HepG2 (cell line): ENCODE measurements around the gene KAZN. TPM values are rescaled to one million over a fixed set of nuclear protein-coding genes. Genes with fewer than 3 reads are reported as not detected.

ENCODE experiments used
- ATAC-seq: fragments of 200-7000 bp; cut with Tn5 transposase; 3 replicates; pipeline ENCODE4 v1.9.1; 2020; ENCODE audit warnings: mild to moderate bottlenecking, moderate library complexity
- BruUV-seq: library from RNA; stranded (reverse); fragments of 400-500 nt; replicated peaks from 2 replicates; lab custom pipeline; 2021; lab: Mats Ljungman, UMichigan
- CTCF ChIA-PET: fragments of 300-600 bp; formaldehyde crosslinking; extraction: SDS; loops from one replicate; lab custom pipeline; 2021; ENCODE audit warnings: low total read pairs, inconsistent platforms, low intra/inter-chr PET ratio; lab: Yijun Ruan, JAX
- POLR2A ChIA-PET: fragments of 350-600 bp; sonication (Branson Sonifier 250); formaldehyde crosslinking; loops from one replicate; lab custom pipeline; 2020; ENCODE audit warnings: antibody characterized with exemption, inconsistent platforms; lab: Yijun Ruan, JAX
- DNase-seq: peaks from one replicate; pipeline ENCODE4 v3.0.0-alpha.2; 2015; ENCODE audit warnings: low spot score
- FAIRE-seq: peaks from 3 replicates; lab custom pipeline; 2011; peaks lifted over from hg19 to GRCh38; lab: Jason Lieb, UNC
- H2AFZ ChIP-seq: one replicate; pipeline ENCODE4 v1.6.1; 2011; ENCODE audit warnings: low read length, inconsistent platforms
- H3K27ac ChIP-seq: fragments of 300-600 bp; 3 replicates; pipeline ENCODE4 v1.8.0; 2011; ENCODE audit warnings: mixed run types, mild to moderate bottlenecking, mixed read lengths, low read length, inconsistent platforms; ENCODE audit not compliant: insufficient read depth; ENCODE audit errors: extremely low read length
- H3K27me3 ChIP-seq, 2 experiments: fragments of 200-600 bp in 1 of 2; 2 replicates in 1 of 2; 3 replicates in 1 of 2; pipeline versions ENCODE4 v1.6.0 to v1.8.0; 2011; ENCODE audit warnings: low read length in 2 of 2, mild to moderate bottlenecking in 2 of 2, moderate library complexity in 2 of 2, inconsistent platforms in 1 of 2; ENCODE audit not compliant: insufficient read depth in 2 of 2, control insufficient read depth in 1 of 2
- H3K36me3 ChIP-seq, 2 experiments: fragments of 200-600 bp in 1 of 2; replicated peaks in 1 of 2; 2 replicates in 1 of 2; 3 replicates in 1 of 2; pipeline versions ENCODE4 v1.5.1 to v1.8.0; 2011; ENCODE audit warnings: low read length in 2 of 2, inconsistent platforms in 1 of 2; ENCODE audit not compliant: insufficient read depth in 2 of 2, control insufficient read depth in 1 of 2
- H3K4me1 ChIP-seq: 2 replicates; pipeline ENCODE4 v1.5.1; 2012; ENCODE audit warnings: low read length, inconsistent platforms; ENCODE audit not compliant: insufficient read depth
- H3K4me2 ChIP-seq: 2 replicates; pipeline ENCODE4 v1.6.0; 2011; ENCODE audit warnings: low read depth, low read length, inconsistent platforms
- H3K4me3 ChIP-seq, 3 experiments: fragments of 200-600 bp in 1 of 3; sonication (generic), shearing (Covaris generic) in 1 of 3; replicated peaks in 1 of 3; 2 replicates each; pipeline ENCODE4 v1.5.1; 2011 to 2016; ENCODE audit warnings: low read length in 3 of 3, inconsistent platforms in 2 of 3, low read depth in 2 of 3, mild to moderate bottlenecking in 2 of 3, control low read depth in 1 of 3, mixed read lengths in 1 of 3; ENCODE audit not compliant: insufficient read depth in 1 of 3
- H3K79me2 ChIP-seq: one replicate; pipeline ENCODE4 v1.6.1; 2011; ENCODE audit warnings: low read length, inconsistent platforms; ENCODE audit not compliant: insufficient read depth
- H3K9ac ChIP-seq: 2 replicates; pipeline ENCODE4 v1.6.0; 2011; ENCODE audit warnings: mild to moderate bottlenecking, low read depth, low read length, inconsistent platforms; ENCODE audit not compliant: insufficient read depth
- H3K9me3 ChIP-seq: 2 replicates; pipeline ENCODE4 v1.5.1; 2012; ENCODE audit warnings: mild to moderate bottlenecking, low read length
- H4K20me1 ChIP-seq: 2 replicates; pipeline ENCODE4 v1.6.0; 2011; ENCODE audit warnings: inconsistent platforms, mild to moderate bottlenecking, low read length, moderate library complexity; ENCODE audit not compliant: insufficient read depth
- GMEB2 ChIP-seq: IDR thresholded peaks from 2 replicates; pipeline ENCODE4 v1.6.1; 2016; ENCODE audit warnings: missing biosample characterization, missing genetic modification reagents, low read depth
- KAT8 ChIP-seq: IDR thresholded peaks from 2 replicates; pipeline ENCODE4 v1.6.1; 2016; ENCODE audit warnings: missing genetic modification reagents, missing compliant biosample characterization
- MEF2D ChIP-seq: sonication (generic); formaldehyde crosslinking; IDR thresholded peaks from 2 replicates; pipeline ENCODE4 v1.5.1; 2020; ENCODE audit warnings: mild to moderate bottlenecking, missing genetic modification reagents
- PRPF4 ChIP-seq: fragments of 200-400 bp; formaldehyde crosslinking; IDR thresholded peaks from 2 replicates; pipeline ENCODE4 v1.6.1; 2016; ENCODE audit warnings: low read length, low read depth; ENCODE audit not compliant: poor library complexity, severe bottlenecking
- SIN3A ChIP-seq: IDR thresholded peaks from 2 replicates; pipeline ENCODE4 v1.6.1; 2011; ENCODE audit warnings: low read depth, mild to moderate bottlenecking, control low read depth, low read length, borderline replicate concordance
- TBL1XR1 ChIP-seq: fragments of 150-350 bp; IDR thresholded peaks from 2 replicates; pipeline ENCODE4 v1.6.1; 2014; ENCODE audit warnings: borderline replicate concordance, low read length; ENCODE audit not compliant: partially characterized antibody
- ZNF225 ChIP-seq: sonication (generic); formaldehyde crosslinking; IDR thresholded peaks from 2 replicates; pipeline ENCODE4 v1.4.0; 2020; ENCODE audit warnings: mild to moderate bottlenecking, missing genetic modification reagents
- ZNF263 ChIP-seq: sonication (generic); formaldehyde crosslinking; IDR thresholded peaks from 2 replicates; pipeline ENCODE4 v1.4.0; 2020; ENCODE audit warnings: missing genetic modification reagents
- ZNF512 ChIP-seq: sonication (generic); formaldehyde crosslinking; IDR thresholded peaks from 2 replicates; pipeline ENCODE4 v1.4.0; 2020; ENCODE audit warnings: mild to moderate bottlenecking, missing genetic modification reagents
- ZNF562 ChIP-seq: sonication (generic); formaldehyde crosslinking; IDR thresholded peaks from 2 replicates; pipeline ENCODE4 v1.8.0; 2022; ENCODE audit warnings: missing genetic modification reagents, borderline replicate concordance
- ZNF570 ChIP-seq: sonication (generic); formaldehyde crosslinking; IDR thresholded peaks from 2 replicates; pipeline ENCODE4 v1.4.0; 2020; ENCODE audit warnings: mild to moderate bottlenecking, missing genetic modification reagents, borderline replicate concordance
- ZNF678 ChIP-seq: sonication (generic); formaldehyde crosslinking; IDR thresholded peaks from 2 replicates; pipeline ENCODE4 v1.4.0; 2020; ENCODE audit warnings: mild to moderate bottlenecking, missing genetic modification reagents
- ZNF770 ChIP-seq: sonication (generic); formaldehyde crosslinking; IDR thresholded peaks from 2 replicates; pipeline ENCODE4 v1.5.0; 2020; ENCODE audit warnings: mild to moderate bottlenecking, missing genetic modification reagents
- WGBS: methylation state at CpG from one replicate; pipeline ENCODE4 v1.1.6; 2017; ENCODE audit warnings: low lambda C conversion rate; 5-methylcytosine and 5-hydroxymethylcytosine counted together
- in situ Hi-C: cut with HindIII; loops from 2 replicates; pipeline ENCODE4 v1.10.0; 2017; ENCODE audit warnings: low pct_unique_long_range_greater_than_20kb; ENCODE audit not compliant: extremely low pct_ligation_motif_present
- intact Hi-C: fragments of 100-400 bp; cut with micrococcal nuclease; formaldehyde crosslinking; loops from one replicate; pipeline ENCODE4 v1.10.0; 2022; ENCODE audit not compliant: unreplicated experiment
- polyA plus RNA-seq, 8 experiments: library from polyadenylated mRNA; depleted of rRNA in 3 of 8; stranded (reverse) in 7 of 8; unstranded in 1 of 8; fragments of >200 nt; fragmentation: Illumina TruSeq in 4 of 8; extraction: Trizol in 4 of 8; gene quantifications; 2 replicates each; pipeline versions ENCODE4 v1.2.1 to v1.2.3, GENCODE V29; 2011 to 2016; ENCODE audit warnings: low read depth in 4 of 8, missing spikeins in 1 of 8, mixed read lengths in 1 of 8; ENCODE audit not compliant: insufficient read depth in 1 of 8
- total RNA-seq, 5 experiments: library from RNA; depleted of rRNA; stranded (reverse); fragments of >200 nt; fragmentation: Illumina TruSeq; extraction: Trizol; gene quantifications; 2 replicates each; pipeline ENCODE4 v1.2.3, GENCODE V29; 2016; ENCODE audit warnings: low read depth in 1 of 5
- TF ChIP-seq, protein P1 (sequence below): sonication (generic); formaldehyde crosslinking; IDR thresholded peaks from 2 replicates; pipeline ENCODE4 v1.5.0; 2020; ENCODE audit warnings: missing genetic modification reagents
- TF ChIP-seq, protein P2 (sequence below): sonication (generic); formaldehyde crosslinking; IDR thresholded peaks from 2 replicates; pipeline ENCODE4 v1.4.0; 2020; ENCODE audit warnings: missing genetic modification reagents

KAZN gene
- total and polyA plus RNA-seq, 2 of the 13 experiments (the other 11 are each of a cell fraction or from before 2014, with no cell fraction given), result 10.4 to 13.5 TPM

- TF ChIP-seq GMEB2 (CRISPR knock-in tag) (no peak), ZNF225 (CRISPR knock-in tag) (no peak), TBL1XR1 (no peak), ZNF570 (no peak), ZNF263 (CRISPR knock-in tag) (no peak), ZNF770 (no peak), ZNF678 (CRISPR knock-in tag) (no peak)
- TF ChIP-seq, protein P1, sequence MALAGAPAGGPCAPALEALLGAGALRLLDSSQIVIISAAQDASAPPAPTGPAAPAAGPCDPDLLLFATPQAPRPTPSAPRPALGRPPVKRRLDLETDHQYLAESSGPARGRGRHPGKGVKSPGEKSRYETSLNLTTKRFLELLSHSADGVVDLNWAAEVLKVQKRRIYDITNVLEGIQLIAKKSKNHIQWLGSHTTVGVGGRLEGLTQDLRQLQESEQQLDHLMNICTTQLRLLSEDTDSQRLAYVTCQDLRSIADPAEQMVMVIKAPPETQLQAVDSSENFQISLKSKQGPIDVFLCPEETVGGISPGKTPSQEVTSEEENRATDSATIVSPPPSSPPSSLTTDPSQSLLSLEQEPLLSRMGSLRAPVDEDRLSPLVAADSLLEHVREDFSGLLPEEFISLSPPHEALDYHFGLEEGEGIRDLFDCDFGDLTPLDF (CRISPR knock-in tag), result no peak
These were observed 36.0 kb downstream of the KAZN start (continued) for GRCh38 chr1:14634486-14634885.

- no peak overlapping the region for H3K4me2 ChIP-seq
- ATAC-seq (no peak), FAIRE-seq (no peak), DNase-seq (no peak)
- WGBS, result 10% methylated on average over 2 of the region's 9 CpGs
- H3K9ac ChIP-seq, result no peak overlapping the region
- H2AFZ ChIP-seq, result no peak overlapping the region
- CTCF ChIA-PET, result no interaction called here
- POLR2A ChIA-PET, result no interaction called here
- no peaks in the 10 kb centered on the region for H4K20me1 ChIP-seq
- H3K4me1 ChIP-seq, result no peaks in the 10 kb centered on the region
- in situ Hi-C loops (no loop called here), intact Hi-C loops (no loop called here)
- peaks cover 2 to 18% of the 10 kb centered on the region in 2 experiments; a peak in 2 of 5 replicates for H3K27me3 ChIP-seq
- no peaks in the 10 kb centered on the region for H3K9me3 ChIP-seq
- H3K4me3 ChIP-seq, result no peak overlapping the region
- H3K36me3 ChIP-seq, result no peaks in the 10 kb centered on the region
- no TSS peak for BruUV-seq
- H3K27ac ChIP-seq, result no peak overlapping the region
- H3K79me2 ChIP-seq, result no peaks in the 10 kb centered on the region
- TF ChIP-seq MEF2D (no peak), ZNF512 (CRISPR knock-in tag) (no peak), SIN3A (no peak), PRPF4 (no peak), KAT8 (no peak), ZNF562 (no peak)
- TF ChIP-seq, protein P2, sequence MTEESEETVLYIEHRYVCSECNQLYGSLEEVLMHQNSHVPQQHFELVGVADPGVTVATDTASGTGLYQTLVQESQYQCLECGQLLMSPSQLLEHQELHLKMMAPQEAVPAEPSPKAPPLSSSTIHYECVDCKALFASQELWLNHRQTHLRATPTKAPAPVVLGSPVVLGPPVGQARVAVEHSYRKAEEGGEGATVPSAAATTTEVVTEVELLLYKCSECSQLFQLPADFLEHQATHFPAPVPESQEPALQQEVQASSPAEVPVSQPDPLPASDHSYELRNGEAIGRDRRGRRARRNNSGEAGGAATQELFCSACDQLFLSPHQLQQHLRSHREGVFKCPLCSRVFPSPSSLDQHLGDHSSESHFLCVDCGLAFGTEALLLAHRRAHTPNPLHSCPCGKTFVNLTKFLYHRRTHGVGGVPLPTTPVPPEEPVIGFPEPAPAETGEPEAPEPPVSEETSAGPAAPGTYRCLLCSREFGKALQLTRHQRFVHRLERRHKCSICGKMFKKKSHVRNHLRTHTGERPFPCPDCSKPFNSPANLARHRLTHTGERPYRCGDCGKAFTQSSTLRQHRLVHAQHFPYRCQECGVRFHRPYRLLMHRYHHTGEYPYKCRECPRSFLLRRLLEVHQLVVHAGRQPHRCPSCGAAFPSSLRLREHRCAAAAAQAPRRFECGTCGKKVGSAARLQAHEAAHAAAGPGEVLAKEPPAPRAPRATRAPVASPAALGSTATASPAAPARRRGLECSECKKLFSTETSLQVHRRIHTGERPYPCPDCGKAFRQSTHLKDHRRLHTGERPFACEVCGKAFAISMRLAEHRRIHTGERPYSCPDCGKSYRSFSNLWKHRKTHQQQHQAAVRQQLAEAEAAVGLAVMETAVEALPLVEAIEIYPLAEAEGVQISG (CRISPR knock-in tag), result no peak
These were observed 36.9 kb downstream of the KAZN start for GRCh38 chr1:14635421-14635820.
